Measurements from ENCODE around the gene SHC1. TPM values are rescaled to one million over a fixed set of nuclear protein-coding genes. Genes with fewer than 3 reads are reported as not detected.
"Not testable (repeated sequence)": the region's sequence is repeated elsewhere in the genome, so short reads cannot be mapped to it uniquely, and the experiment has no call there.

Gene SHC1
- total RNA-seq, 4 donors from 2014 or later: 69.1 to 104 (median 90.2) TPM

- Histone ChIP-seq H3K9me3 (no peaks in the 10 kb centered on the region), H3K4me3 (peak overlapping the region; percentile 73 to 99), H3K4me1 (peaks cover 0 to 42% (median 11%) of the 10 kb centered on the region in 3 donors), H3K27ac (peak overlapping the region; percentile 79 to 82 (median 80)), H3K27me3 (no peaks in the 10 kb centered on the region), H3K36me3 (peaks cover 0 to 43% of the 10 kb centered on the region in 2 donors)
- TF ChIP-seq POLR2A (IDR thresholded peaks at IDR 0.05): no peak
- TF ChIP-seq CTCF (IDR thresholded peaks at IDR 0.05): no peak
- no peak for TF ChIP-seq POLR2AphosphoS5 (IDR thresholded peaks at IDR 0.05)
- TF ChIP-seq EP300 (IDR thresholded peaks at IDR 0.05): no peak
- ATAC-seq: no peak
- 14% methylated on average over 7 to 10 of the region's 17 CpGs for WGBS, 2 donors (ENCODE audit: low coverage in 1 of 2)
Observed at GRCh38 chr1:154983776-154984466, 13.4 kb upstream of the SHC1 start.

GRCh38 chr1:154982897-154983648 lies 12.5 kb upstream of the SHC1 start, which contains the start of gene FLAD1:
TSS of gene FLAD1 (plus strand) at chr1:154983344. CDS start at chr1:154983695, 351 bp downstream.
- Histone ChIP-seq H3K4me3 (peak within 1 kb of the TSS; percentile 73 to 99), H3K36me3 (peaks cover 0 to 35% of the 10 kb centered on the region in 2 donors), H3K9me3 (no peaks in the 10 kb centered on the region), H3K4me1 (peaks cover 0 to 34% (median 11%) of the 10 kb centered on the region in 3 donors), H3K27ac (peak within 1 kb of the TSS; percentile 79 to 82 (median 80)), H3K27me3 (no peaks in the 10 kb centered on the region)
- 0% methylated on average over 12 to 24 of the region's 26 CpGs for WGBS, 2 donors (ENCODE audit: low coverage in 1 of 2)
- TF ChIP-seq POLR2AphosphoS5 (IDR thresholded peaks at IDR 0.05) (peak; percentile 78), CTCF (IDR thresholded peaks at IDR 0.05) (no peak)
- ATAC-seq: peak; percentile 100

GRCh38 chr1:154982341-154982740 lies 11.8 kb upstream of the SHC1 start:
- ATAC-seq: no peak
- peaks cover 0 to 32% (median 11%) of the 10 kb centered on the region in 3 donors for H3K4me1 ChIP-seq
- H3K36me3 ChIP-seq: peaks cover 0 to 28% of the 10 kb centered on the region in 2 donors
- 33 to 54% methylated on average over 3 to 4 of the region's 6 CpGs for WGBS, 2 donors (ENCODE audit: low coverage in 1 of 2)
- H3K27ac ChIP-seq: peak overlapping the region in 2 of 4 donors; percentile 55 to 79
- H3K27me3 ChIP-seq: no peaks in the 10 kb centered on the region
- peak overlapping the region; percentile 24 to 73 for H3K4me3 ChIP-seq
- H3K9me3 ChIP-seq: no peaks in the 10 kb centered on the region
- TF ChIP-seq POLR2AphosphoS5 (IDR thresholded peaks at IDR 0.05) (no peak), POLR2A (IDR thresholded peaks at IDR 0.05) (no peak), CTCF (IDR thresholded peaks at IDR 0.05) (no peak), EP300 (IDR thresholded peaks at IDR 0.05) (no peak)

- peaks cover 0 to 30% (median 5%) of the 10 kb centered on the region in 3 donors for H3K4me1 ChIP-seq
- peaks cover 0 to 12% of the 10 kb centered on the region in 2 donors for H3K36me3 ChIP-seq
- ATAC-seq: no peak
- H3K4me3 ChIP-seq: no peak overlapping the region
- no peak overlapping the region for H3K27ac ChIP-seq
- WGBS, 2 donors (ENCODE audit: low coverage in 1 of 2): 81 to 92% methylated on average over 2 to 3 of the region's 3 CpGs
- H3K9me3 ChIP-seq: no peaks in the 10 kb centered on the region
- no peaks in the 10 kb centered on the region for H3K27me3 ChIP-seq
- TF ChIP-seq POLR2A (IDR thresholded peaks at IDR 0.05) (no peak), CTCF (IDR thresholded peaks at IDR 0.05) (no peak)
Observed at GRCh38 chr1:154978360-154978759, 7.8 kb upstream of the SHC1 start.

- 62 to 90% methylated on average over 2 to 3 of the region's 3 CpGs for WGBS, 2 donors (ENCODE audit: low coverage in 1 of 2)
- H3K36me3 ChIP-seq: peaks cover 0 to 12% of the 10 kb centered on the region in 2 donors
- H3K4me3 ChIP-seq, ATAC-seq, H3K9me3 ChIP-seq, H3K27ac ChIP-seq, H3K27me3 ChIP-seq: not testable (repeated sequence)
- peaks cover 2 to 32% (median 9%) of the 10 kb centered on the region in 3 donors for H3K4me1 ChIP-seq
Observed at GRCh38 chr1:154977762-154978161, 7.2 kb upstream of the SHC1 start.

Data from gastroesophageal sphincter (tissue), 4 donors.